ENCODE data around the gene PPP2R2B.
A peak's percentile ranks its signal among the peaks of the same experiment; 100 is the strongest.

Gene PPP2R2B

GRCh38 chr5:146878476-146879172, at the start of gene PPP2R2B:
TSS of gene PPP2R2B (minus strand) at chr5:146878757.
- H3K9me3 Mint-ChIP-seq = no peaks in the 10 kb centered on the region
- CTCF ChIA-PET = no interaction called here
- peak within 1 kb of the TSS; percentile 80 for H3K4me3 Mint-ChIP-seq
- no peak within 1 kb of the TSS for H3K27ac Mint-ChIP-seq
- DNase-seq = peak; percentile 51
- no peaks in the 10 kb centered on the region for H3K36me3 Mint-ChIP-seq
- peaks cover 42% of the 10 kb centered on the region for H3K27me3 Mint-ChIP-seq
- H3K4me1 Mint-ChIP-seq = peaks cover 14% of the 10 kb centered on the region

- CTCF ChIA-PET = no interaction called here
- no peaks in the 10 kb centered on the region for H3K4me1 Mint-ChIP-seq
- H3K4me3 Mint-ChIP-seq = no peak overlapping the region
- H3K27ac Mint-ChIP-seq = no peak overlapping the region
- H3K27me3 Mint-ChIP-seq = no peaks in the 10 kb centered on the region
- no peak for DNase-seq
- no peaks in the 10 kb centered on the region for H3K36me3 Mint-ChIP-seq
- no peaks in the 10 kb centered on the region for H3K9me3 Mint-ChIP-seq
These were observed 45.6 kb upstream of the PPP2R2B start for GRCh38 chr5:146924132-146924531.

GRCh38 chr5:146921225-146921624, 42.7 kb upstream of the PPP2R2B start:
- no peak for DNase-seq
- Mint-ChIP-seq H3K27me3 (no peaks in the 10 kb centered on the region), H3K4me3 (no peak overlapping the region), H3K27ac (no peak overlapping the region), H3K36me3 (no peaks in the 10 kb centered on the region), H3K4me1 (no peaks in the 10 kb centered on the region), H3K9me3 (no peaks in the 10 kb centered on the region)
- CTCF ChIA-PET = no interaction called here

- no peaks in the 10 kb centered on the region for H3K4me1 Mint-ChIP-seq
- H3K4me3 Mint-ChIP-seq = no peak overlapping the region
- H3K27me3 Mint-ChIP-seq = no peaks in the 10 kb centered on the region
- DNase-seq = no peak
- CTCF ChIA-PET = no interaction called here
- no peaks in the 10 kb centered on the region for H3K9me3 Mint-ChIP-seq
- no peaks in the 10 kb centered on the region for H3K36me3 Mint-ChIP-seq
- no peak overlapping the region for H3K27ac Mint-ChIP-seq
These were observed 41.9 kb upstream of the PPP2R2B start for GRCh38 chr5:146920351-146920881.

- H3K27ac Mint-ChIP-seq = no peak overlapping the region
- H3K9me3 Mint-ChIP-seq = no peaks in the 10 kb centered on the region
- no peaks in the 10 kb centered on the region for H3K4me1 Mint-ChIP-seq
- no peaks in the 10 kb centered on the region for H3K27me3 Mint-ChIP-seq
- CTCF ChIA-PET = no interaction called here
- H3K4me3 Mint-ChIP-seq = no peak overlapping the region
- no peak for DNase-seq
- no peaks in the 10 kb centered on the region for H3K36me3 Mint-ChIP-seq
These were observed 40.7 kb upstream of the PPP2R2B start for GRCh38 chr5:146919304-146919703.

- H3K4me3 Mint-ChIP-seq = no peak overlapping the region
- no peaks in the 10 kb centered on the region for H3K27me3 Mint-ChIP-seq
- no peak overlapping the region for H3K27ac Mint-ChIP-seq
- DNase-seq = no peak
- CTCF ChIA-PET = no interaction called here
- H3K36me3 Mint-ChIP-seq = no peaks in the 10 kb centered on the region
- no peaks in the 10 kb centered on the region for H3K9me3 Mint-ChIP-seq
- no peaks in the 10 kb centered on the region for H3K4me1 Mint-ChIP-seq
These were observed 39.4 kb upstream of the PPP2R2B start for GRCh38 chr5:146917931-146918330.

- Mint-ChIP-seq H3K27me3 (no peaks in the 10 kb centered on the region), H3K36me3 (no peaks in the 10 kb centered on the region), H3K9me3 (no peaks in the 10 kb centered on the region), H3K27ac (no peak overlapping the region), H3K4me3 (no peak overlapping the region), H3K4me1 (peaks cover 5% of the 10 kb centered on the region)
- no peak for DNase-seq
- CTCF ChIA-PET = no interaction called here
These were observed 34.3 kb upstream of the PPP2R2B start for GRCh38 chr5:146912874-146913273.

- Mint-ChIP-seq H3K9me3 (no peaks in the 10 kb centered on the region), H3K27me3 (no peaks in the 10 kb centered on the region), H3K36me3 (no peaks in the 10 kb centered on the region), H3K4me1 (peaks cover 8% of the 10 kb centered on the region), H3K27ac (no peak overlapping the region), H3K4me3 (no peak overlapping the region)
- CTCF ChIA-PET = no interaction called here
- DNase-seq = no peak
These were observed 31.7 kb upstream of the PPP2R2B start for GRCh38 chr5:146910239-146910638.

GRCh38 chr5:146909255-146910068, 30.9 kb upstream of the PPP2R2B start:
- H3K4me1 Mint-ChIP-seq = peaks cover 8% of the 10 kb centered on the region
- H3K9me3 Mint-ChIP-seq = no peaks in the 10 kb centered on the region
- no peaks in the 10 kb centered on the region for H3K36me3 Mint-ChIP-seq
- H3K27me3 Mint-ChIP-seq = no peaks in the 10 kb centered on the region
- CTCF ChIA-PET = interaction anchor here (1.3 kb wide), 1 partner anchor 21 kb away, joined by 3 read pairs; no protein-coding TSS in a partner anchor
- DNase-seq = no peak
- no peak overlapping the region for H3K4me3 Mint-ChIP-seq
- no peak overlapping the region for H3K27ac Mint-ChIP-seq

GRCh38 chr5:146906803-146907202, 28.2 kb upstream of the PPP2R2B start:
- Mint-ChIP-seq H3K36me3 (no peaks in the 10 kb centered on the region), H3K4me1 (peaks cover 3% of the 10 kb centered on the region), H3K27me3 (no peaks in the 10 kb centered on the region), H3K9me3 (no peaks in the 10 kb centered on the region), H3K4me3 (no peak overlapping the region), H3K27ac (no peak overlapping the region)
- no peak for DNase-seq
- CTCF ChIA-PET = interaction anchor here (0.6 to 0.7 kb wide), 2 partner anchors 24 to 137 kb away, joined by 3 read pairs; no protein-coding TSS in a partner anchor

GRCh38 chr5:146904890-146905289, 26.3 kb upstream of the PPP2R2B start:
- Mint-ChIP-seq H3K9me3 (no peaks in the 10 kb centered on the region), H3K4me3 (no peak overlapping the region), H3K36me3 (no peaks in the 10 kb centered on the region), H3K4me1 (peaks cover 3% of the 10 kb centered on the region), H3K27ac (no peak overlapping the region), H3K27me3 (no peaks in the 10 kb centered on the region)
- no peak for DNase-seq
- CTCF ChIA-PET = no interaction called here

GRCh38 chr5:146903789-146904188, 25.2 kb upstream of the PPP2R2B start:
- H3K36me3 Mint-ChIP-seq = no peaks in the 10 kb centered on the region
- H3K4me3 Mint-ChIP-seq = no peak overlapping the region
- no peak for DNase-seq
- peaks cover 3% of the 10 kb centered on the region for H3K4me1 Mint-ChIP-seq
- no peak overlapping the region for H3K27ac Mint-ChIP-seq
- H3K27me3 Mint-ChIP-seq = no peaks in the 10 kb centered on the region
- no peaks in the 10 kb centered on the region for H3K9me3 Mint-ChIP-seq
- CTCF ChIA-PET = no interaction called here

- CTCF ChIA-PET = no interaction called here
- no peak overlapping the region for H3K4me3 Mint-ChIP-seq
- DNase-seq = no peak
- no peaks in the 10 kb centered on the region for H3K9me3 Mint-ChIP-seq
- no peaks in the 10 kb centered on the region for H3K36me3 Mint-ChIP-seq
- no peak overlapping the region for H3K27ac Mint-ChIP-seq
- H3K27me3 Mint-ChIP-seq = no peaks in the 10 kb centered on the region
- no peaks in the 10 kb centered on the region for H3K4me1 Mint-ChIP-seq
These were observed 23.9 kb upstream of the PPP2R2B start for GRCh38 chr5:146902471-146902870.

GRCh38 chr5:146897061-146897460, 18.5 kb upstream of the PPP2R2B start:
- no peak for DNase-seq
- CTCF ChIA-PET = no interaction called here
- no peak overlapping the region for H3K4me3 Mint-ChIP-seq
- no peaks in the 10 kb centered on the region for H3K27me3 Mint-ChIP-seq
- H3K4me1 Mint-ChIP-seq = no peaks in the 10 kb centered on the region
- no peaks in the 10 kb centered on the region for H3K36me3 Mint-ChIP-seq
- no peaks in the 10 kb centered on the region for H3K9me3 Mint-ChIP-seq
- no peak overlapping the region for H3K27ac Mint-ChIP-seq
